NOMO-1 treated with DMSO at 0.1 percent for 48 hours (cell line): ENCODE data around the gene PCNX4.
A peak's percentile ranks its signal among the peaks of the same experiment; 100 is the strongest.

Experiments used
- DNase-seq: peaks from one replicate; lab custom pipeline; 2025; ENCODE audit not compliant: unreplicated experiment; lab: John Stamatoyannopoulos, UW

Gene PCNX4

DNA sequence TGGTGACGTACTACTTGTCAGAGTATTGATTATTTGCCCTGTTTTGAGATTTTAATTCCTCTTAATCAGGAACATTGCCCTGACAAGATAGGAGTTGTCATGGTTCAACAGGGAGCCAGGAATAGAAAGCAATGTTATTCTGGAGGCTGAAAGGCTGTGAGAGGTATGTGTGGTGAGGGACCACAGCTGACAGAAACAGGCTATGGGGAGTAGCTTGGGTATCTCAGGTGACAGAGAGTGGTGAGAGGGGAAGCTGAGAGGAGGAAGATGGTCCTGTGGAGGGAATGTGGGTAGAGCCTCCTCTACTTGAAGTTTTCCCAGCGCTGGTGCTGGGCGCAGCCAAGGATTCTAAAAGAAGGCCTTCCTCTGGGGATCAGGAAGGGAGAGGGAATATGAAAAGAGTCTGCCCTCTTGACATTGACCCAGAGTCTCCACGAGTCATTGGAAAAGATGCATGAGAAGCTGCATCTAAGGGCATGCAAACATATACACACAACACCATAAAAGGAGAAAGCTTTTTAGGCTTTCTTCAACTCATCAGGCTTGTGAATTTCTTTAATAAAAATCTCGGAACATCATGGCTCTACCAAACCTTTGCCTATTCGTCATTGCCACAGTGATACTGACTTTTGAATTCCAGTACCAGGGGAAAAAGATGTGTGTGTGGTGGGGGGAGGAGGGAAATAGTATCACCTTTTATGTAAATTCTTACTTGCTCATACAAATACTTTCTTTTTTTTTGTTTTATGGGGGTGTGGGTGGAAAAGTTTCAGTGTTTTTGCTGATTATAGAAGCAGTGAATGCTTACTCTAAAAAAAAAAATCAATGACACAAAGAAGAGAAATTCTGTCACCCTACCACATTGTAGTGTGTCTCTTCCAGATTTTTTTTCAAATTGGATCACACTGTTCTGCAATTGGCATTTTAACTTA lies 113.4 kb downstream of the PCNX4 start:
- no peak for DNase-seq

DNA sequence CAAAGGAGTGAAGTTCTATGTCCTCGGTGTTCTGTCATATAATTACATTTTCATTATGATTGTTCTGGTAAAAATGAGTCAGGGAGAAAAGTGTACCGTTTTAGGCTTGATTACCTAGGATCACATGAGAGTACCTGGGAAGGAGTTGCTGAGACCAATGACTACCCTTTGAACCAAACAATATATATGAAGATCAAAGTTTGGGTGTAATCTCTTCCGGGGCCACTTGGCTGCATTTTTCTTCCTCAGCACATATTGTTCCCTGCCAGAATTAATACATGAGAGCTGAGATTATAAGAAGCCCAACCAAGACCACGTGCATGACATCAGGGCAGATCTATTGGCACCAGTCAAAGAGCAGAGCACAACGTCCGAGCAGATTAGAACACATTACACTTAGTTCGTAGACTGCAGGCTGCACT lies 114.5 kb downstream of the PCNX4 start:
- no peak for DNase-seq

DNA sequence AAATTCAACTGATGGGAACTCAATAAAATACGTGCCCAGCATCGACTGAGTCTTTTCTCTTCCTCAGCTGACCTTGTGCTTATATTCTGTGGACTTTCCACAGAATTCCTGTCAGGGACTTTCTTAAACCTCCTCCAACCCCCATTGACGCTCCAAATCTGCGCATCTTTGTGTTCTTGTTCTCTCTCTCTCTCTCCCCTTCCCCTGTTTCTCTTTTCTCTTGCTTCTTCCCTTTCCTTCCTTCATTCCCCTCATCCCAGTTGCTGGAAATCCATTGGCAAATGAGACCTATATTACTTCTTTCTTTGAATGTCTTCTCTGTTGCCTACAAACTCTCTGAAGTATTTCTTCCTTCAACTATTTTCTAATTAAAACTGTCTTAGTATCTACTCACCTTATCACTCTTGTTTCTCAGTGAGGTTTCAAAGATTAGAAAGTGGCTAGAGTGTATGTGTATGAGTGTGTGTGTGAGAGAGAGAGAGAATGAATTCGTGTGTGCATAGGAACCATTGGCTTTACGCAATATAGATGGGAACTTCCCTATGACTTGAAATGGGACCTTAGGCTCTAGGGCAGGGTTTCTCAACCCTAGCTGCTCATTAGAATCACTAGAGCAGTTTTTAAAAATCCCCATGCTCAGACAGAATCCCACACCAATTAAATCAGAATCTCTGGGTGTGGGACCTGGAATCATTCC lies 115.3 kb downstream of the PCNX4 start:
- peak; percentile 43 for DNase-seq

DNA sequence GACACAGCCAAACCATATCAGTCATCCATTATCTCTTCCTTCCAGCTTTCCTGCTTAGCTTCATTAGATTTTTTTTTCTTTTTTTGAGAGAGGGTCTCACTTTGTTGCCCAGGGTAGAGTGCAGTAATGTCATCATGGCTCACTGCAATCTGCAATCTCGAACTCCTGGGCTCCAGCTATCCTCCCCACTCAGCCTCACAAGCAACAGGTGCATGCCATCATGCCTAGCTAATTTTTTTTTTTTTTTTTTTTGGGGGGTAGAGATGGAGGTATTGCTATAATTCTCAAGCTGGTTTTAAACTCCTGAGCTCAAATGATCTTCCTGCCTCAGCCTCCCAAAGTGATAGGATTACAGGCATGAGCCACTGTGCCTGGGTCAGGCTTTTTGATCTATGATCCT lies 119.0 kb downstream of the PCNX4 start:
- DNase-seq, result no peak

DNA sequence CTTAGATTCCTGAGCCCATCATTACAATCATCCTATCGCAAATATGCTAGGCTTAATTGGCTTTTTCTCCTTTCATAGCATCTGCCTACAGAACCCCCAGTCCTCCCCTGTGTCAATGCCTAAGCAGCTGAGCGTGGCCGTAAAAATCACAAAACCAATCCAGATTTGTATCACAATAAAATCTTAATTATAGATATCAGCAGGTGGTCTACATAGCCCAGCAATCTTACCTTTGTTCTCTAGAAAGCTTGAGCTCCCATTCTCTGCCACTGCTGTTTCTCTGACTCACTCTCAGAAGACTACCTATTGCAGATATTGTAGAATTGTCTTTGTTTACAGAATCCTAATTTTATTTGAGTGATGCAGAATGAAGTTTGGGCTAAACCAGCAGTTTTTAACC lies 119.4 kb downstream of the PCNX4 start:
- no peak for DNase-seq

DNA sequence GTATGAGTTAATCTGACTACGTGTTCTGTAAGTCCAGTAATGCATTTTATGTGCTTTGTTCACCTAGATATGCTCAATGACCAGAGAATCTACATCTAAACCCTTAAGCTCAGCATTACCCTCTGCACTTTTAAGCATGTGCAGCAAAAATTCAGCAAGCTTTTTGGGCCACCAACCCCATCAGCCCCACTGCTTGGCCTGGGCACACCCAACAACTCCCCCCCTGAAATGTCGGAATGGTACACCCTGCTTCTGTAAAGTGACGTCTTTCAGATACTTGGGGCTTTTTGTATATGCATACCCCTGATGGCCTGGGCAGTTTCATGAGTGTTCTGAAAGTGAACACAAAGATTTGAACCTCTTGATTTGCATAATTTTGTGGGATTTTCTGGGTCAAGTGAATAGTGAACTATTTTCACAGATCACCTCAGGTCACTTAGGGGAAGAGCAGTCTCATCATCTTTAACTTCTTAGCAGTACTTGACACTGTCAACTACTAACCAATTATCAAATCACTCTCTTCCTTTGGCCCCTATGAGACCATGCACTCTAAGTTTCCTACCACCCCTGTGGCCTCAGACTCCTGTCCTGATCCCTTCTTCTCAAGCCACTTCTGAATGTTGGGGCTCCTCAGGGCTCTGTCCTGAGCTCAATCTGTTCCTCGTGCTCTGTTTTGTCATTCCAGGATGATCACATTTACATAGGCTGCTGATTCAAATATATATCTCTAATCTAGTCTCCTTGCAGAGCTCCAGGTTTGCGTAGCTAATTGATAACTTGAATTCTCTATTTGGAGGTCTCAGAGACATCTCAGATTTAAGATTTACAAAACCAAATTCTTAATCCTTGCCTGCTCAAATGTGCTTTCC lies 121.0 kb downstream of the PCNX4 start:
- DNase-seq, result no peak

DNA sequence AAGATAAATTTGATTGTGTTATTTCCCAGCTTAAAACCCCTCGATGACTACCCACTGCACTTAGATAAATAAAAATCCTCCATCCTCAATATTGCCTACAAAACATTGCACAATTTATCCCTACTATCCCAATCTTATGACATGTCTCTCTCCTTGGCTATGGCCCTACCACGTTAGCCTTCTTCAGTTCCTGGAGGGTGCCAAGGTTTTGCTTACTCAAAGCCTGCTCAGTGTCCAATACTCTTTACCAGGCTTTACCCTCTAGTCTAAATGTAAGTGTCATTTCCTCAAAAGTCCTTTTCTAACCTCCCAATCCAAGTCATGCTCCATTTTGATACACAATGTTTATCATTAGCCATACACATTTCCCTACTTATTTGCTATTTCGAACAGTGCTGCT lies 122.3 kb downstream of the PCNX4 start:
- DNase-seq, result no peak

DNA sequence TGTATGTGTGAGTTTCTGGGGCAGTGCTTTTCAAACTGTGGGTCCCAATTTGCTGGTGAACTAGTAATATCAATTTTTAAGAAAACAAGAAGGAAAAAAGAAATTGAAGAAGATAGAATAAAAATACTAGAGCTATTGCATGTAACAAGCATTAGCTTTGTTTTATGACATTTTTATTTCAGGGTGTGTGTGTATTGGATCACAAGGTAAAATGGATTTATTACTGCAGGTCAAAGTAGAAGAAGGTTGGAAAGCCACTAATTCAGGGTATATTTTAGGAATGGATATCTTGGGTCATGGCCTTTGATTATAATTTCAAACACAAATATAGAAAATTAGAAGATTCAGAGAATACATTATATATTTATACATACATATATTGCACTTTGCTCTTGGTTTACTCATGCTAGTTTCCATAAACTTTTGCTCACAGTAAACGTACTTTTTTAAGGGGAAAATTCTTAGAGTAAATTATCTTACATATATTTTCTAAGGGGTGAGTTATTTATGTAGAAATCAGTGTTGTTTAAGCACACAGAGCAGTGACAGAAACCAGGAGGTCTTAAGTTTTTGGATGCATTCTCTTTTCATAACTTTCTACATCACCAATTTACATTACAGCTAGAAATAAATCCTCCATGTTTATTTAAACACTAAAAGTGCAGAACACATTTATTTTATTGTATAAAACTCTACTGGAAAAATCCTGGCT lies 122.8 kb downstream of the PCNX4 start:
- no peak for DNase-seq

DNA sequence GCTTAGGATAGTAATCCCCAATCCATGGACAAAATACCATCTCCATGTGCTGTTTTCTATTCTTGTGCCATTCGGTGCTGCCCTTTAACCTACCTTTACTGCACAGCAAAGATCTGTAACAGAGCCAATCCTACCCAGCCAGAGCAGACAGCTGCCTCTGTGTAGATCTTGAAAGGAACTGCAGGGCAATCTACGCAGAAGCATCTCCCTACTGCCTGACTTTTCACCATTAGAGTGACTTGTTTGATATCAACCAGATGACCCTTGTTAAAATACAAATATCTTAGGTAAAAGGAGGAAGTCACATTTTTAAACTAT lies 123.4 kb downstream of the PCNX4 start:
- DNase-seq, result no peak

DNA sequence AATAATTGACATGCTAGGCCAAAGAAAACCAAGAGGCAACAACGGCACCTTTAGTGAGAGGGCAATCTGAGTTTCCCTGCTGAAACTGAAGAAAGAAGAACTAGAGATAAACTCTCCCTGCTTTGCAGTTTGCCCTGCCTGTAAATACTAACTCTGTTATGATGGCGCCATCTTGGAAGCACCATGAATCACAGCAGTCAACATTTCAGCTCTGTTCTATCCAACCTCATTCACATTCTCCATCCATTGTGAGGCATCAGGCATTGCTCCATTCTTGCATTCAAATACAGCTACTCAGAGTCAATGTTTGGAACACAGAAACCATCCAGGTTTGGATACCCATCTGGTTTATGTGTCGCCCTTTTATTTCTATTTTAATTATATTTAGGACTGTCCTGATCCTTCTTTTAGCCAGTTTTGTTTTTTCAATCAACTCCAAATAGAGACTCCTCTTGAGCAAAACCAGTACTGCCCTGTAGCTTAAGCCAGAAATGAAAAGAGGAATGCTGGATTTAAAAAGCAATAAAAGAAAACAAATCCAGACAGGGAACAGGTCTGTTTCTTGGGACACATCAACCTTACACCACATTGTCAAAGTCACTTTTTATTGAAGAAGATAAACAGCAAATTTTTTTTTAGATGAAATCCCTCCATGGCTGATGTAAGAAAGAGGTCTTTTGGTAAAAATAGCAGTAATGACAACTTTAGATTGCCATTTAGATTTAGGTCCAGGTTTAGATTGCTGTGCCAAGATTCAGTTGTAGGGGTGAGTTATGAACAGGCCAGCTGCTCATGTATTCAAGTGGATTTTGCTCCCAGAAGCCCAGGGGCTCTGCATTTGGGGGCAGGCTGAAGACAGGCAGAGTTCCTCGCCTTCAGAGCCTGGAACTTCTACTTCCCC lies 124.0 kb downstream of the PCNX4 start:
- no peak for DNase-seq

DNA sequence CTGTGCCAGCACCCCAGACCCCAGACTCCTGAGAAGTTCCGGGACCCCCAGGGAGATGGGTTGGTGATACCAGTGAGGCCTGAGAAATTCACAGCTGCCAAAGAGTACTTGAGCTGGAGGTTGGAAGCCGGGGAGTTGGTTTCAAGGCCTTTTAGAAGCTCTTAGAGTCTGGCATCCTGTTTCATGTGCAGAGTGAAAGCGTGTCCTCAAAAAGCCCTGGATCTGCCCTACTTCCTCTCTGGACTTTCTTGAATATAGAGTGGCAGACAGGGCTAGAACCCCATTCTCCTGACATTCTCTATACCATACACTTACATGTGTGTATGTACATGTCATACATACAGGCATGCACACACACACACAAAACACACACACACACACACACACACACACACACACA lies 126.0 kb downstream of the PCNX4 start:
- no peak for DNase-seq
